GM12891 (cell line): Measurements from ENCODE around the gene SLC10A4.
A peak's percentile ranks its signal among the peaks of the same experiment; 100 is the strongest.

Experiments
- DNase-seq: peaks from one replicate; pipeline ENCODE4 v3.0.0; 2011; ENCODE audit warnings: low spot score; ENCODE audit not compliant: insufficient read length
- FAIRE-seq: peaks from 2 replicates; lab custom pipeline; 2011; peaks lifted over from hg19 to GRCh38; lab: Jason Lieb, UNC
- PAX5 ChIP-seq: IDR thresholded peaks from 2 replicates; pipeline ENCODE4 v1.6.1; 2011; ENCODE audit warnings: low read length, moderate library complexity, mild to moderate bottlenecking; ENCODE audit not compliant: insufficient read depth, severe bottlenecking
- POLR2A ChIP-seq: IDR thresholded peaks from 2 replicates; pipeline ENCODE4 v1.6.1; 2011; ENCODE audit warnings: low read depth, low read length, control low read depth
- POLR2AphosphoS5 ChIP-seq: IDR thresholded peaks from 2 replicates; pipeline ENCODE4 v1.6.1; 2011; ENCODE audit warnings: low read depth, low read length, control low read depth
- POU2F2 ChIP-seq: IDR thresholded peaks from 2 replicates; pipeline ENCODE4 v1.6.1; 2011; ENCODE audit warnings: low read depth, mild to moderate bottlenecking, control low read depth, low read length, moderate library complexity
- SPI1 ChIP-seq: IDR thresholded peaks from 2 replicates; pipeline ENCODE4 v1.6.1; 2011; ENCODE audit warnings: low read depth, low read length, control low read depth
- TAF1 ChIP-seq: IDR thresholded peaks from 2 replicates; pipeline ENCODE4 v1.6.1; 2011; ENCODE audit warnings: low read depth, low read length, control low read depth

SLC10A4 gene

GRCh38 chr4:48483777-48484493 lies 792 bp downstream of the SLC10A4 start:
- TF ChIP-seq POLR2A = no peak
- no peak for TF ChIP-seq SPI1
- TF ChIP-seq PAX5 = no peak
- TF ChIP-seq POLR2AphosphoS5 = no peak
- no peak for TF ChIP-seq TAF1
- no peak for TF ChIP-seq POU2F2
- DNase-seq (no peak), FAIRE-seq (no peak)

- no peak for TF ChIP-seq POU2F2
- TF ChIP-seq POLR2A = no peak
- TF ChIP-seq PAX5 = no peak
- TF ChIP-seq TAF1 = no peak
- TF ChIP-seq POLR2AphosphoS5 = no peak
- TF ChIP-seq SPI1 = no peak
- no peak for FAIRE-seq
- DNase-seq = no peak
Measured at GRCh38 chr4:48484494-48485168, 1.5 kb downstream of the SLC10A4 start.

GRCh38 chr4:48489683-48490011 lies 6.5 kb downstream of the SLC10A4 start:
- no peak for DNase-seq
- TF ChIP-seq PAX5 = no peak
- no peak for TF ChIP-seq POLR2AphosphoS5
- TF ChIP-seq POU2F2 = no peak
- no peak for TF ChIP-seq SPI1
- no peak for TF ChIP-seq TAF1
- no peak for TF ChIP-seq POLR2A
- FAIRE-seq = no peak

GRCh38 chr4:48490012-48490679 lies 7.0 kb downstream of the SLC10A4 start, which contains the start of gene ZAR1:
Gene ZAR1 (plus strand): TSS chr4:48490252. CDS start chr4:48490292, 40 bp downstream.
- FAIRE-seq (peak; percentile 41), DNase-seq (peak; percentile 45)
- TF ChIP-seq POLR2AphosphoS5 = no peak
- no peak for TF ChIP-seq POLR2A
- TF ChIP-seq POU2F2 = no peak
- TF ChIP-seq TAF1 = no peak
- TF ChIP-seq SPI1 = no peak
- no peak for TF ChIP-seq PAX5

- DNase-seq = no peak
- no peak for TF ChIP-seq POLR2AphosphoS5
- TF ChIP-seq SPI1 = no peak
- TF ChIP-seq PAX5 = no peak
- no peak for TF ChIP-seq POLR2A
- no peak for TF ChIP-seq POU2F2
- TF ChIP-seq TAF1 = no peak
- no peak for FAIRE-seq
Measured at GRCh38 chr4:48490680-48491513, 7.8 kb downstream of the SLC10A4 start.

- FAIRE-seq = no peak
- TF ChIP-seq POLR2A (no peak), POU2F2 (no peak), TAF1 (no peak), SPI1 (no peak), POLR2AphosphoS5 (no peak), PAX5 (no peak)
- DNase-seq = no peak
Measured at GRCh38 chr4:48491514-48492176, 8.5 kb downstream of the SLC10A4 start.

- FAIRE-seq (no peak), DNase-seq (no peak)
- TF ChIP-seq POU2F2 = no peak
- no peak for TF ChIP-seq POLR2A
- no peak for TF ChIP-seq SPI1
- no peak for TF ChIP-seq TAF1
- no peak for TF ChIP-seq PAX5
- TF ChIP-seq POLR2AphosphoS5 = no peak
Measured at GRCh38 chr4:48493452-48494100, 10.4 kb downstream of the SLC10A4 start.
